Measurements from ENCODE around the gene WBP2NL. TPM values are rescaled to one million over a fixed set of nuclear protein-coding genes. Genes with fewer than 3 reads are reported as not detected.
"Not testable (repeated sequence)": the region's sequence is repeated elsewhere in the genome, so short reads cannot be mapped to it uniquely, and the experiment has no call there.

The WBP2NL gene
- total RNA-seq, 2 donors from 2014 or later, result 1.1 to 1.2 TPM

GRCh38 chr22:42066126-42066761 is 67.7 kb downstream of the WBP2NL start:
- intact Hi-C loops (cut with DNase I), result loop anchor here in 1 of 2 donors (10.0 kb wide), 1 partner anchor 81 kb away; no protein-coding TSS in a partner anchor
- no peak for DNase-seq (ENCODE audit: low spot score)

GRCh38 chr22:42066937-42067336 is 68.3 kb downstream of the WBP2NL start:
- intact Hi-C loops (cut with DNase I), result loop anchor here in 1 of 2 donors (10.0 kb wide), 1 partner anchor 82 kb away; no protein-coding TSS in a partner anchor
- no peak for DNase-seq (ENCODE audit: low spot score)

- no peak for DNase-seq (ENCODE audit: low spot score)
- intact Hi-C loops (cut with DNase I), result loop anchor here in 1 of 2 donors (10.0 kb wide), 1 partner anchor 83 kb away; no protein-coding TSS in a partner anchor
Measured at GRCh38 chr22:42067671-42068251, 69.2 kb downstream of the WBP2NL start.

- intact Hi-C loops (cut with DNase I), result loop anchor here in 1 of 2 donors (10.0 kb wide), 1 partner anchor 83 kb away; no protein-coding TSS in a partner anchor
Measured at GRCh38 chr22:42068291-42068690, 69.7 kb downstream of the WBP2NL start.

GRCh38 chr22:42069801-42070516 is 71.4 kb downstream of the WBP2NL start:
- intact Hi-C loops (cut with DNase I), result loop anchor here in 1 of 2 donors (10.0 kb wide), 1 partner anchor 85 kb away; no protein-coding TSS in a partner anchor
- DNase-seq (ENCODE audit: low spot score), result no peak

More at GRCh38 chr22:42068291-42068690, 69.7 kb downstream of the WBP2NL start:
- no peak for DNase-seq (ENCODE audit: low spot score)

- peak; percentile 98 for DNase-seq (ENCODE audit: low spot score)
- intact Hi-C loops (cut with DNase I), result no loop called here
Measured at GRCh38 chr22:42070517-42071422, 72.2 kb downstream of the WBP2NL start, which contains the start of gene NAGA. TSS of gene NAGA (minus strand) at chr22:42070812. CDS start at chr22:42070297, 515 bp downstream.

- intact Hi-C loops (cut with DNase I); DNase-seq (ENCODE audit: low spot score): not testable (repeated sequence)
Measured at GRCh38 chr22:42071508-42071907, 72.9 kb downstream of the WBP2NL start.

- DNase-seq (ENCODE audit: low spot score), result no peak
- intact Hi-C loops (cut with DNase I), result no loop called here
Measured at GRCh38 chr22:42072606-42073330, 74.2 kb downstream of the WBP2NL start.

GRCh38 chr22:42073621-42074041 is 75.0 kb downstream of the WBP2NL start:
- intact Hi-C loops (cut with DNase I), result no loop called here
- no peak for DNase-seq (ENCODE audit: low spot score)

GRCh38 chr22:42074132-42074811 is 75.7 kb downstream of the WBP2NL start, which contains the start of gene PHETA2:
TSS of gene PHETA2 (plus strand) at chr22:42074248. CDS start at chr22:42077294, 3,046 bp downstream.
- intact Hi-C loops (cut with DNase I), result no loop called here
- DNase-seq (ENCODE audit: low spot score), result peak; percentile 85

- no peak for DNase-seq (ENCODE audit: low spot score)
- intact Hi-C loops (cut with DNase I), result no loop called here
Measured at GRCh38 chr22:42074846-42075676, 76.5 kb downstream of the WBP2NL start.

GRCh38 chr22:42076764-42077485 is 78.3 kb downstream of the WBP2NL start:
- DNase-seq (ENCODE audit: low spot score), result no peak
- intact Hi-C loops (cut with DNase I), result no loop called here

GRCh38 chr22:42077486-42078125 is 79.0 kb downstream of the WBP2NL start:
- intact Hi-C loops (cut with DNase I), result no loop called here
- peak; percentile 83 for DNase-seq (ENCODE audit: low spot score)

Data from posterior vena cava (tissue), 2 donors.